Calu3 (cell line): Measurements from ENCODE around the gene PTPN11. TPM values are rescaled to one million over a fixed set of nuclear protein-coding genes. Genes with fewer than 3 reads are reported as not detected.

Source experiments
- BruUV-seq: library from RNA; stranded (reverse); fragments of 400-500 nt; replicated peaks from 2 replicates; lab custom pipeline; 2021; lab: Mats Ljungman, UMichigan
- CTCF ChIA-PET: fragments of 300-600 bp; sonication (Branson Sonifier 250); formaldehyde crosslinking; loops from one replicate; lab custom pipeline; 2022; ENCODE audit warnings: antibody characterized with exemption; lab: Charles Lee
- DNase-seq: peaks from one replicate; pipeline ENCODE4 v3.0.0; 2022
- H3K27ac Mint-ChIP-seq: one replicate; pipeline ENCODE4 v1.8.0; 2022; ENCODE audit warnings: mixed read lengths; ENCODE audit not compliant: unreplicated experiment
- H3K27me3 Mint-ChIP-seq: one replicate; pipeline ENCODE4 v1.8.0; 2022; ENCODE audit warnings: mixed read lengths; ENCODE audit not compliant: unreplicated experiment
- H3K36me3 Mint-ChIP-seq: one replicate; pipeline ENCODE4 v1.8.0; 2022; ENCODE audit warnings: mild to moderate bottlenecking, moderate library complexity, mixed read lengths; ENCODE audit not compliant: insufficient read depth, unreplicated experiment
- H3K4me1 Mint-ChIP-seq: one replicate; pipeline ENCODE4 v1.8.0; 2022; ENCODE audit warnings: mild to moderate bottlenecking, low read depth, mixed read lengths; ENCODE audit not compliant: unreplicated experiment
- H3K4me3 Mint-ChIP-seq: one replicate; pipeline ENCODE4 v1.8.0; 2022; ENCODE audit warnings: mild to moderate bottlenecking, low read depth, moderate library complexity, mixed read lengths; ENCODE audit not compliant: unreplicated experiment
- H3K9me3 Mint-ChIP-seq: one replicate; pipeline ENCODE4 v1.8.0; 2022; ENCODE audit warnings: low read depth, mixed read lengths; ENCODE audit not compliant: unreplicated experiment
- CTCF ChIP-seq: fragments of 200-600 bp; IDR thresholded peaks from one replicate; pipeline ENCODE4 v1.8.0; 2022; ENCODE audit warnings: antibody characterized with exemption; ENCODE audit not compliant: unreplicated experiment
- intact Hi-C: fragments of 100-400 bp; cut with micrococcal nuclease; formaldehyde crosslinking; loops from one replicate; pipeline ENCODE4 v1.10.0; 2022; ENCODE audit not compliant: unreplicated experiment
- total RNA-seq: library from RNA; stranded (reverse); gene quantifications from 2 replicates; pipeline ENCODE4 v1.2.3, GENCODE V29; 2022

Gene PTPN11
- total RNA-seq, 1 experiment from 2014 or later = 174 TPM

GRCh38 chr12:112473056-112473455, 54.3 kb downstream of the PTPN11 start:
- Mint-ChIP-seq H3K4me1 (no peaks in the 10 kb centered on the region), H3K36me3 (peaks cover 17% of the 10 kb centered on the region), H3K4me3 (no peak overlapping the region), H3K27ac (no peak overlapping the region), H3K27me3 (no peaks in the 10 kb centered on the region), H3K9me3 (no peaks in the 10 kb centered on the region)
- BruUV-seq = no TSS peak
- intact Hi-C loops = no loop called here
- no peak for TF ChIP-seq CTCF
- CTCF ChIA-PET = no interaction called here
- DNase-seq = peak; percentile 7

- BruUV-seq = no TSS peak
- H3K27ac Mint-ChIP-seq = no peak overlapping the region
- intact Hi-C loops = no loop called here
- H3K4me1 Mint-ChIP-seq = no peaks in the 10 kb centered on the region
- no peak overlapping the region for H3K4me3 Mint-ChIP-seq
- no peaks in the 10 kb centered on the region for H3K9me3 Mint-ChIP-seq
- no peaks in the 10 kb centered on the region for H3K27me3 Mint-ChIP-seq
- peaks cover 27% of the 10 kb centered on the region for H3K36me3 Mint-ChIP-seq
- no peak for TF ChIP-seq CTCF
- DNase-seq = no peak
- CTCF ChIA-PET = no interaction called here
Measured at GRCh38 chr12:112479413-112479812, 60.7 kb downstream of the PTPN11 start.

- Mint-ChIP-seq H3K4me1 (no peaks in the 10 kb centered on the region), H3K4me3 (no peak overlapping the region), H3K27ac (no peak overlapping the region), H3K27me3 (no peaks in the 10 kb centered on the region), H3K9me3 (no peaks in the 10 kb centered on the region), H3K36me3 (peaks cover 19% of the 10 kb centered on the region)
- CTCF ChIA-PET = interaction anchor here (0.7 kb wide), 2 partner anchors 18 to 30 kb away, joined by 3 to 4 read pairs; no protein-coding TSS in a partner anchor
- intact Hi-C loops = no loop called here
- TF ChIP-seq CTCF = no peak
- no TSS peak for BruUV-seq
- DNase-seq = no peak
Measured at GRCh38 chr12:112480931-112481330, 62.2 kb downstream of the PTPN11 start.

- no peak for TF ChIP-seq CTCF
- intact Hi-C loops = no loop called here
- no TSS peak for BruUV-seq
- DNase-seq = no peak
- CTCF ChIA-PET = interaction anchor here (0.7 kb wide), 1 partner anchor 369 kb away, joined by 6 read pairs; no protein-coding TSS in a partner anchor
- Mint-ChIP-seq H3K4me3 (no peak overlapping the region), H3K9me3 (no peaks in the 10 kb centered on the region), H3K36me3 (peaks cover 19% of the 10 kb centered on the region), H3K27ac (no peak overlapping the region), H3K4me1 (no peaks in the 10 kb centered on the region), H3K27me3 (no peaks in the 10 kb centered on the region)
Measured at GRCh38 chr12:112482733-112483132, 64.0 kb downstream of the PTPN11 start.
